ENCODE results near the gene RAC2.

RAC2 gene

DNA sequence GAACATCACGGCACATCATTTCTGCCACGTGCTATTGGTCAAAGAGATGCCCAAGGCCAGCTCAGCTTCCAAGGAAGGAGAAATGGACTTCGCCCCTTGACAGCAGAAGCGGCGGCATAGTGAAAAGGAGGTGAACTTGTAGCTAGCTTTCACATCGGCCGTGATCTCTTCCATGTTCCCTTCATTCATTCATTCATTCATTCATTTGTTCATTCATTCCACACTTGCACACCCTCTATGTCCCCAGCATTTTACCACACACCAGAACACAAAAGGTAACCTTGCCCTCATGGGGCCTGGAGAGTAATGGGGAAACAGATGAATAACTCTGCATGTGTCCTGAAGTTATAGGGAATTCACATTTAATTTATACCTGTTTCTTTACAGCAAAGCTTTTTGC lies 37.1 kb upstream of the RAC2 start:
- no peak for DNase-seq (ENCODE audit: extremely low read depth, low read depth)
- TF ChIP-seq, protein P1, sequence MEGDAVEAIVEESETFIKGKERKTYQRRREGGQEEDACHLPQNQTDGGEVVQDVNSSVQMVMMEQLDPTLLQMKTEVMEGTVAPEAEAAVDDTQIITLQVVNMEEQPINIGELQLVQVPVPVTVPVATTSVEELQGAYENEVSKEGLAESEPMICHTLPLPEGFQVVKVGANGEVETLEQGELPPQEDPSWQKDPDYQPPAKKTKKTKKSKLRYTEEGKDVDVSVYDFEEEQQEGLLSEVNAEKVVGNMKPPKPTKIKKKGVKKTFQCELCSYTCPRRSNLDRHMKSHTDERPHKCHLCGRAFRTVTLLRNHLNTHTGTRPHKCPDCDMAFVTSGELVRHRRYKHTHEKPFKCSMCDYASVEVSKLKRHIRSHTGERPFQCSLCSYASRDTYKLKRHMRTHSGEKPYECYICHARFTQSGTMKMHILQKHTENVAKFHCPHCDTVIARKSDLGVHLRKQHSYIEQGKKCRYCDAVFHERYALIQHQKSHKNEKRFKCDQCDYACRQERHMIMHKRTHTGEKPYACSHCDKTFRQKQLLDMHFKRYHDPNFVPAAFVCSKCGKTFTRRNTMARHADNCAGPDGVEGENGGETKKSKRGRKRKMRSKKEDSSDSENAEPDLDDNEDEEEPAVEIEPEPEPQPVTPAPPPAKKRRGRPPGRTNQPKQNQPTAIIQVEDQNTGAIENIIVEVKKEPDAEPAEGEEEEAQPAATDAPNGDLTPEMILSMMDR (IDR thresholded peaks at IDR 0.05; ENCODE audit: low read depth, low read length) = no peak

- no peak for DNase-seq (ENCODE audit: extremely low read depth, low read depth)
Measured at GRCh38 chr22:37280718-37281117, 36.6 kb upstream of the RAC2 start.

DNA sequence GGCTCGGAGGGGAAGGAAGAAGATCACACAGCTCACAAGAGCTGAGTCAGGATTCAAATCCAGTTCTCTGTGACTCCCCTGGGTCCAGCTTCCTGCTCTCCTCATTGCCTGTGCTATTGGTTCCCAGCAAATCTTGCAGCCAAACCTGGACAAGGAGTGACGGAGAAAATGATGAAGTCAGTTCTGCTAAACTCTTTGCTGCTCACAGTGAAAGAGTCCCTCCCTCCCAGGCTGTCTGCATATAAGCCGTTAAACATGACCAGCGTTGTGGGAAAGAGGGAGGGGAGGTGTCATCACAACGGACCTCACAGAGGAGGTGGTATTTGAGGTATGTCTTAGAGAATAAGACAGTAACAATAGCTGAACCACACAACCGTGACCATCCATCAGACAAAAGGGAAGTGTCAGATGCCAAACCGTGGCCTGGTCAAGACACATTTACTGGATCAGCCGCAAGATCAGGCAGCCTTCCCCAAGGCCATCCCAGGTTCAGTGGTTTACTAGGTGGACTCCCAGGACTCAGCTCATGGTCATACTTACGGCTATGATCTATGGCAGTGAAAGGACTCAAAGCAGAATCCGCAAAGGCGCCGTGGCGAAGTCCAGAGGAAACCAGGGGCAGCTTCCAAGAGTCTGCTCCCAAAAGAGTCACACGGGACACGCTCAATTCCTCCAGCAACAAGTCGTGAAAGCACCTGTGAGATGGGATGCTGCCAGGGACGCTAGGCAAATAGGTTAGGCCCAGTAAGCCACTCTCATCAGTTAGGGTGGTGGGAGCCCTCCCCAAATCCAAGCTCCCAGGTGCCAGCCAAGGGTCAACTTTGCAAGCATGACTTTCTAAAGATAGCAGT lies 35.5 kb upstream of the RAC2 start:
- no peak for DNase-seq (ENCODE audit: extremely low read depth, low read depth)
- TF ChIP-seq, protein P1 (IDR thresholded peaks at IDR 0.05; ENCODE audit: low read depth, low read length) = no peak

More at GRCh38 chr22:37280718-37281117, 36.6 kb upstream of the RAC2 start:
- TF ChIP-seq, protein P1 (IDR thresholded peaks at IDR 0.05; ENCODE audit: low read depth, low read length) = no peak

DNA sequence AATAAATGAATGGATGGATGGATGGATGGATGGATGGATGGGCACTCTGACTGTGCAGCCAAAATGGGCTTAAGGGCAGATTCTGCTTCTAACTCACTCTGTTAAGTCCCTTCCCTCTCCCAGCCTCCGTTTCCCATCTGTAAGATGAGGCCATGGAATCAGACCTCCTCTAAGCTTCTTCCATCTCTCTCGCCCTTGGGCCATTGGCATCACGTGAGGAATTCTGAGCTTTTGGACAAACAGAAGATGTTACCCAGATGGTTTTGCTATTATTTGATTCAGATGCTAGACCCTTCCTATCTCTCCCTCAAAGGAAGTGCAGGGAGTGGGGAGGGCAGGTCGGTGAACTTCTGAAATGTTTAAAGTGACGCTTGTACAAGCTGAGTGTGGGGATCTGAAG lies 34.2 kb upstream of the RAC2 start:
- TF ChIP-seq, protein P1 (IDR thresholded peaks at IDR 0.05; ENCODE audit: low read depth, low read length) = no peak
- no peak for DNase-seq (ENCODE audit: extremely low read depth, low read depth)

- TF ChIP-seq, protein P1 (IDR thresholded peaks at IDR 0.05; ENCODE audit: low read depth, low read length) = no peak
- no peak for DNase-seq (ENCODE audit: extremely low read depth, low read depth)
Measured at GRCh38 chr22:37277384-37277783, 33.3 kb upstream of the RAC2 start.

GRCh38 chr22:37276776-37277175 lies 32.7 kb upstream of the RAC2 start:
- no peak for DNase-seq (ENCODE audit: extremely low read depth, low read depth)

DNA sequence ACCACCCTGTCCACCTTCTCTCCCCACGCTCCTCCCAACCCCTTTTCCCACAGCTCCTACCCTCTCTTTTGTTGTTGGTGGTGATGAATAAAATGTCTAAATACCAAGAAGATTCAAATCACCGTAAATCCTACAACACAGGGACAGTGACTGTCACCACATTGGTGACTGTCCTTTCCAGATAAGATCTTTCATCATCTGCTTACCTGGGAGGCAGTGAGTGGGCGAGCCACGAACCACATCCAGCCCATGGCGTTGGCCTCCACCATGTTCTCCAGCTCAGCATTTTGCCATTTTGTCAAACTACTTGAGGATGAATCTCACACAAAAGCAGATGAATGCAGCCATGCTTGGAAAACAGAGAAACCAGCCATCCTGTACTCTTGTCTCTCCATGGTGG lies 31.6 kb upstream of the RAC2 start:
- DNase-seq (ENCODE audit: extremely low read depth, low read depth) = no peak
- TF ChIP-seq, protein P1 (IDR thresholded peaks at IDR 0.05; ENCODE audit: low read depth, low read length) = no peak

More at GRCh38 chr22:37276776-37277175, 32.7 kb upstream of the RAC2 start:
- TF ChIP-seq, protein P1 (IDR thresholded peaks at IDR 0.05; ENCODE audit: low read depth, low read length) = no peak

Measured in AG09319 (cell line).